Measurements from ENCODE around the gene NLGN1.

The NLGN1 gene

DNA sequence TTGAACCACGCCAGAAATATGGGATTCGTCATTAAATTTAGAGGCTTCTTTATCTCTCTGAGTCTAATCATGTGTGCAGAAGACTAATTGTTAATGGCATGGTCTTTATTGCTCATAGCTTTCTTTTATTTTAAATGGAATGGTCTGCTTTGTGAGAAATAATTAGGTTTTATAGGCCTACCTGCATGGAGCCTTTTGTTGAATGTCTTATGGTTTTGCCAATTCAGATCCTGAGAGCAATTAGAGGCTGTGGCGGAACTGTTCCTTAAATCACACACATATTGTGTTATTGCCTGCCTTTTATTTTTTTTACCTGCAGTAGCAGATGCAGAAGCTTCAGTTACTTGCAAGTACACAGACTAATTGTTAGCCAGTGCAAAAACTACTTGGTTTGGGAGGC lies 306.2 kb downstream of the NLGN1 start:
- Mint-ChIP-seq H3K36me3 (ENCODE audit: low read depth) (no peaks in the 10 kb centered on the region), H3K27me3 (ENCODE audit: low read depth) (no peaks in the 10 kb centered on the region), H3K27ac (no peak overlapping the region), H3K9me3 (no peaks in the 10 kb centered on the region), H3K4me3 (no peak overlapping the region), H3K4me1 (ENCODE audit: low read depth) (no peaks in the 10 kb centered on the region)
- DNase-seq (ENCODE audit: low spot score), result no peak

DNA sequence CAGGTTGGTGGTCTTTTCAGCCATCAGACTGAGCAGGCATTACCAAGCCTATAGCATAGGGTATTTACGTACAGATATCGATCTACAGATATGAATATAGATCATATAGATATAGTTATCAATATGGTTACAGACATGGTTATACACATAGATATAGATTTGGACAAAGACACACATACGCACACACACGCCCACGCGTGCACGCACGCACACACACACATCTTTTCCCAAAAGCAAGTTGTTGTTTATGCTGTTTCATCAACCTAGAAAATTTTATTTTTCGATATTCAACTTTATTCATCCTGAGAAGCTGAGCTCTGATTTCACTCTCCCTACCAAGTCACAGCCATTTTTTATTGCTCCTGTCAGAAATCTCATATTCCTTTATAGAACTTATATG lies 309.1 kb downstream of the NLGN1 start:
- no peaks in the 10 kb centered on the region for H3K36me3 Mint-ChIP-seq (ENCODE audit: low read depth)
- no peaks in the 10 kb centered on the region for H3K27me3 Mint-ChIP-seq (ENCODE audit: low read depth)
- no peak overlapping the region for H3K4me3 Mint-ChIP-seq
- DNase-seq (ENCODE audit: low spot score), result no peak
- no peaks in the 10 kb centered on the region for H3K9me3 Mint-ChIP-seq
- H3K4me1 Mint-ChIP-seq (ENCODE audit: low read depth), result no peaks in the 10 kb centered on the region
- no peak overlapping the region for H3K27ac Mint-ChIP-seq

DNA sequence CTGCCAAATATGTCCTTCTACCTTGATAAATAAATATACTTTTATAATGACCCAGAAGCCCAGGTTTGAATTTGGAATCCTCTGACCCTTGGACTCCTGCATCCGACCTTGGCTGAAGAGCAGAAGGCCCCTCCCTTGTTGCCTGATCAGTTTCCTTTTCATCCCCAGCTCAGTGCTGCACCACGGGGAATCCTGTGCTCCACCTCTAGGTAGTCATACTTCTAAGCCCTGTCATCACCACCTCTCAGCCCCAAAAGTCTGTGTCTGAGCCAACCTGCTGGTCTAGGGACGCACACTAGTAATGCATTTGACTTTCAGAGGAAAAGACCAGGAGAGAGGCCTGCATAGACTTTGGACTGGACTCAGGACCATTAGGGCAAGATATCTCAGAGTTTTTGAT lies 310.6 kb downstream of the NLGN1 start:
- Mint-ChIP-seq H3K4me1 (ENCODE audit: low read depth) (no peaks in the 10 kb centered on the region), H3K36me3 (ENCODE audit: low read depth) (no peaks in the 10 kb centered on the region), H3K27ac (no peak overlapping the region), H3K4me3 (no peak overlapping the region), H3K27me3 (ENCODE audit: low read depth) (no peaks in the 10 kb centered on the region), H3K9me3 (no peaks in the 10 kb centered on the region)
- no peak for DNase-seq (ENCODE audit: low spot score)

DNA sequence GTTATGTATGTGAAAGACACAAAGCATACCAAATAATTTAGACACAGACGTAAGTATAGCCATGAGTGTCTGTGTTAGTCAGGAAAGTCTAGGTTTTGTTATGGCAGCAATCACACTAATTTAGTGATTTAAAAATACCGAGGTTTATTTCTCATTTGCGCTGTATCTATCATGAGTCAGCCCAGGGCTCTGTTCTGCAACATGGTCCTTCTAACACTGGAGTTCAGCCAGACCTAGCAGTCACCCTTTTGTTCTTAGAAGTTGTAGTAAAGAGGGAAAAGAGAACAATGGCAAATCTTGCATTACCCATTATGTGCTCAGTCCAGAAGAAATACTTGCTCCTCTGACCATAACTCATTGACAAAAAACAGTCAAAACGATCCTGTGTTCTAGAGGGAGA lies 311.5 kb downstream of the NLGN1 start:
- Mint-ChIP-seq H3K27me3 (ENCODE audit: low read depth) (no peaks in the 10 kb centered on the region), H3K4me3 (no peak overlapping the region), H3K36me3 (ENCODE audit: low read depth) (no peaks in the 10 kb centered on the region), H3K4me1 (ENCODE audit: low read depth) (no peaks in the 10 kb centered on the region), H3K9me3 (no peaks in the 10 kb centered on the region), H3K27ac (no peak overlapping the region)
- no peak for DNase-seq (ENCODE audit: low spot score)

DNA sequence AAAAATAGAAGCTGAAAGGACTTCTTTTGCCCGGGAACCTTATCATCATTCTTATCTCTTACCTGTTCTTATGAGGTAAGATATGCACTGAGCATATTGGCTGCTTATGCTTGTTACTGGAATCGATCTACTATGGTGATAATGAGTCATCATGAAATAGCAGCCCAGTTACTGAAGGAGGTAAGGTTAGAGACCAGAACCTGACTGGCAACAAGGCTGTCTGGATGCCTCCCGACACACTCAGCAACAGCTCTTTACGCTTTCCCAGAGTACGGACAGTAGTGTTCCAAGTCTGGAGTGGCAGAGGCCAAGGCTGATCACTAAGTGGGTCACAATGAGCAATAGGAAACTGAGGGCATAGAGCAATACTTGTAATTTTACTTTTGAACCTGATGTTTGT lies 314.1 kb downstream of the NLGN1 start:
- Mint-ChIP-seq H3K9me3 (no peaks in the 10 kb centered on the region), H3K4me3 (no peak overlapping the region), H3K4me1 (ENCODE audit: low read depth) (no peaks in the 10 kb centered on the region), H3K27me3 (ENCODE audit: low read depth) (no peaks in the 10 kb centered on the region), H3K27ac (no peak overlapping the region), H3K36me3 (ENCODE audit: low read depth) (no peaks in the 10 kb centered on the region)
- no peak for DNase-seq (ENCODE audit: low spot score)

DNA sequence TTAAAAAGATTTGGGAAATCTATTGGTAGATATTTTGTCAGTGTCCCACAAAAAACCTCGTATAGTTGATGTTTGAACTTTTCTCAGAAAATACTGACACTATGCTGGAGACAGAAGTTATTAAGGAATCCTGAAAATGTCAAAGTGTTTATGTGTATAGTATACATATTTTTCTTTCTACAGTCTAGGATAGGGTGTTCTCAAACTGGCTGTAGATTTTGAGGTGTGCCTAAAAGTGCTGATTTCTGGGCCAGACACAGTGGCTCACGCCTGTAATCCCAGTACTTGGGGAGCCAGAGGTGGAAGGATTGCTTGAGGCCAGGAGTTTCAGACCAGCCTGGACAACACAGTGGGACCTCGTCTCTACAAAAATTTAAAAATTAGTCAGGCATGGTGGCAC lies 322.0 kb downstream of the NLGN1 start:
- Mint-ChIP-seq H3K9me3 (no peaks in the 10 kb centered on the region), H3K27ac (no peak overlapping the region), H3K27me3 (ENCODE audit: low read depth) (no peaks in the 10 kb centered on the region), H3K4me3 (no peak overlapping the region), H3K36me3 (ENCODE audit: low read depth) (no peaks in the 10 kb centered on the region), H3K4me1 (ENCODE audit: low read depth) (no peaks in the 10 kb centered on the region)
- no peak for DNase-seq (ENCODE audit: low spot score)

DNA sequence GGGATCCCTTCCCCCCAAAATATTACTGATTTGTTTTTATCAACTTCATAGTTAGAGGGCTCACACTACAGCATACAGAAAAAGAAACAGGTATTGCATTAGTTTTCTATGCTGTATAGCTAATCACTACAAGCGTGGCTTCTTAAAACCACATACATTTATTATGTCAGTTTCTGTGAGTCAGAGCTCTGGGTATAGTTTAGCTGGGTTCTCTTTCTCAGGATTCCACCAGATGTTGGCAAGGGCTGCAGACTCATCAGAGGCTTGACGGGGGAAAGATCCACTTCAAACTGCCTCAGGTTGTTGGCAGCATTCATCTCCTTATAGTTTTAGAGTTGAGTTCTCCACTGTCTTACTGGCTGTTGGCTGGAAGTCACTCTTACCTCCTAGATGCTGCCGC lies 328.0 kb downstream of the NLGN1 start:
- H3K36me3 Mint-ChIP-seq (ENCODE audit: low read depth), result no peaks in the 10 kb centered on the region
- no peak for DNase-seq (ENCODE audit: low spot score)
- H3K27ac Mint-ChIP-seq, result no peak overlapping the region
- H3K9me3 Mint-ChIP-seq, result no peaks in the 10 kb centered on the region
- no peaks in the 10 kb centered on the region for H3K27me3 Mint-ChIP-seq (ENCODE audit: low read depth)
- no peaks in the 10 kb centered on the region for H3K4me1 Mint-ChIP-seq (ENCODE audit: low read depth)
- no peak overlapping the region for H3K4me3 Mint-ChIP-seq

DNA sequence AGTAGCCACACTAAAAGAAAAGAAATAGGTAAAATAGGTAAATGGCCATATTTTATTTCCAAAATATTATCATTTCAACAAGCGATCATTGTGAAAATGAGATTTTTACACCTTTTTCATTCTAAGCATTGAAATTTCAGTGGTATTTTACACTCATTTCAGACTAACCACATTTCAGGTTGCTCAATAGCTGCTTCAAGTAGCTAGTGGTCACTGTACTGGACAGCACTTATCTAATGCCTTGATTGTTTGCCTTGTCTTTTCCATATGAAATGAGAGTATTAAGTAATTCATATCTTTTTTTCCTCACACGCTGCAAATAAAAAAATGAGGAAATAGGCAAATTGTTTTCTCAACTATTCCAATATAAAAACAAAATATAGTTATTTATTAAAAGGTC lies 332.8 kb downstream of the NLGN1 start:
- no peak for DNase-seq (ENCODE audit: low spot score)
- Mint-ChIP-seq H3K4me3 (no peak overlapping the region), H3K36me3 (ENCODE audit: low read depth) (no peaks in the 10 kb centered on the region), H3K9me3 (no peaks in the 10 kb centered on the region), H3K27ac (no peak overlapping the region), H3K27me3 (ENCODE audit: low read depth) (no peaks in the 10 kb centered on the region), H3K4me1 (ENCODE audit: low read depth) (no peaks in the 10 kb centered on the region)

DNA sequence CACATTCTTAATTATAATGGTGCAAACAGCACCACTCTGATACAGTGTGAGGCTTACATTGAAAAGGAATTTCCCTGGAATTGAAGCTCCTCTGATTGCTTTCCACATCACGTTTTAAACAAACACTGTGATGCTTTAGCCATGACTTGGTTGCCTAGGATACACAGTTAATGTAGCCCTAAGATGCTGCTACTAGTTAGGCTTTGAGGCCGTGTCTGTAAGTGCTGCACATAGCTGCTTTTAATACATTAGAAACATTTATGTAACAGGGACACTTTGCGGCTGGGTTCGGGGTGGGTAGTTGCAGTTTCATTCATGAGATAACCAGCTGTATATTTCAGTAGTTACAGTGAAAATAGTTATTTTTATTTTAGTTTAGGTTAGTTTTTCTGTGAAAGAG lies 334.7 kb downstream of the NLGN1 start:
- Mint-ChIP-seq H3K4me3 (no peak overlapping the region), H3K9me3 (no peaks in the 10 kb centered on the region), H3K36me3 (ENCODE audit: low read depth) (no peaks in the 10 kb centered on the region), H3K4me1 (ENCODE audit: low read depth) (no peaks in the 10 kb centered on the region), H3K27me3 (ENCODE audit: low read depth) (no peaks in the 10 kb centered on the region), H3K27ac (no peak overlapping the region)
- no peak for DNase-seq (ENCODE audit: low spot score)

DNA sequence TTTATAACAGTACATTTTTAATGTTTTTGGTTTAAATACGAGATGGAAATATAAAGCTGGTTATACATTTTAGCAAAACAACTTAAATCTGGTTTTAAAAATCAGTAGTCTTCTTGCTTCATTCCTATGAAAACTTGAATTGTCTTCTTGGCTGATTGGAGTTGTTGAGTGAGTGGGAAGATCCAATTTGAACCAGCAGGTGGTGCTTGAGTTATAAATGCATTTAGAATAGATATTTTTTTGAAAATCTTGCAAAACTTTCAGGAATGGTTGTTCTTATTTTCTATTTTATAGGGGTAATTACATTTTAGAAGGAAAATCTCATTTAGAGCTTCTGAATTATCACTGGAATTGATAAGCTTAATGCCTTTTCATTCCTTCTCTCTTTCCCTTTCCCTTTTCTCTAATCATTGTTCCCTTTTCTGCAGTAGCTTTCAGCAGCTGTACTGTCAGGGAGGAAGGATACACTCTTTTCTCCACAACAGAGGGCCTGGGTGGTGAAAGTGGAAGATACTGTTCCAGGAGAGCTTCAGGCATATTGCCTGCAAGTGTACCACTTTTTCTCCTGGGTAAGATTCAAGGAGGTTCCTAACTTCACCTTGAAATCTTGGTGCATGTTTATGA lies 335.6 kb downstream of the NLGN1 start:
- no peaks in the 10 kb centered on the region for H3K36me3 Mint-ChIP-seq (ENCODE audit: low read depth)
- no peak for DNase-seq (ENCODE audit: low spot score)
- no peaks in the 10 kb centered on the region for H3K27me3 Mint-ChIP-seq (ENCODE audit: low read depth)
- no peak overlapping the region for H3K4me3 Mint-ChIP-seq
- H3K9me3 Mint-ChIP-seq, result no peaks in the 10 kb centered on the region
- no peak overlapping the region for H3K27ac Mint-ChIP-seq
- H3K4me1 Mint-ChIP-seq (ENCODE audit: low read depth), result no peaks in the 10 kb centered on the region

DNA sequence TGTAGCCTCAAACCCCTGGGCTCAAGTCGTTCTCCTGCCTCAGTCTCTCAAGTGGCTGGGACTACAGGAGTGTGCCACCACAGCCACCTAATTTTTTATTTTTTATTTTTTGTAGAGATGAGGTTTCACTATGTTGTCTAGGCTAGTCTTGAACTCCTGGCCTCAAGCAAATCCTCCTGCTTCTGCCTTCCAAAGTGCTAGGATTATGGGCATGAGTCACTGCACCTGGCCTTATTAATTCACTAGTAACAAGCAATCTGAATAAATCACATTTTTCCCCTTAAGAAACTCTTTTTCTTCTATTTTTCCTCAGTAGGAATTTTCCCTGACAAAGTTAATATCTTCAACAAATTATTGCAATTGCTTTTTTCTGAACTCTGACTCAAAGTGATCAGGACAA lies 336.9 kb downstream of the NLGN1 start:
- Mint-ChIP-seq H3K4me1 (ENCODE audit: low read depth) (no peaks in the 10 kb centered on the region), H3K4me3 (no peak overlapping the region), H3K27ac (no peak overlapping the region), H3K36me3 (ENCODE audit: low read depth) (no peaks in the 10 kb centered on the region), H3K27me3 (ENCODE audit: low read depth) (no peaks in the 10 kb centered on the region), H3K9me3 (no peaks in the 10 kb centered on the region)
- no peak for DNase-seq (ENCODE audit: low spot score)

DNA sequence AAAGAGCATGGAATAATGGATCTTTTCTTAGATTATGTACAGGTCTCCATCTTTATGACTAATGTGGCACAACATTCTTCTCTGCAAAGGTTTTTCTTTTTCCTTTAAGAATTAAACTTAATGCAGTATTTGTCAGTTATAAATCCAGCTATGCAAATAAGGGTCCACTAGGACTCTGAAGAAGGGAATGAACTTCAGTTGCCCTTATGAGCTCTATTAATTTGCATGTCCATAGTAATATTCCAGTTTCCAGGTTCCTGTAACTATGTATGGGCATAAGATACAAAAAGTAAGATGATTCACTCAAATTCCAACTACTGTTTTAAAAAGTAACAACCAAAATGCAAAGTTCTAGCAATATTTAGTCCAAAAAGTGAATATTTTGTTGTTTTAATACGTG lies 337.4 kb downstream of the NLGN1 start:
- Mint-ChIP-seq H3K36me3 (ENCODE audit: low read depth) (no peaks in the 10 kb centered on the region), H3K27ac (no peak overlapping the region), H3K9me3 (no peaks in the 10 kb centered on the region), H3K4me3 (no peak overlapping the region), H3K27me3 (ENCODE audit: low read depth) (no peaks in the 10 kb centered on the region), H3K4me1 (ENCODE audit: low read depth) (no peaks in the 10 kb centered on the region)
- DNase-seq (ENCODE audit: low spot score), result no peak

DNA sequence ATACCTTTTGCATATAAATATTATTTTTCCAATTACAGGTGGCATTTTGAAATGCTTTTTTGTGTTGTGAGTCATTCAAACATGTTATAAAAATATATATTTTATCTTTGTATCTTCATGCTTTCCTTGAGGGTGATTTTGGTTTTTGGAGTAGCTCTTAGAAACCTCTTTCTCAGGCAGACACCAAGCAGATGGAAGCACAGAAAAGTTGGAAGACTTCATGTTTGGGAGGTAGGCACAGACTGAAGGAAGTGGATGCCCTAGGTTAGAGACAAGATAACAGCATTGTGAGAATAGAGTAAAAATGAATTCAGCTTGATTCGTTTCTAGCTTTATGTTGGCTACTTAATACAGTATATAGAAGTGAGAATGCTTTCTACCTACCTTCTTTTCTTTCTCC lies 338.3 kb downstream of the NLGN1 start:
- Mint-ChIP-seq H3K27ac (no peak overlapping the region), H3K4me1 (ENCODE audit: low read depth) (no peaks in the 10 kb centered on the region), H3K36me3 (ENCODE audit: low read depth) (no peaks in the 10 kb centered on the region), H3K9me3 (no peaks in the 10 kb centered on the region), H3K27me3 (ENCODE audit: low read depth) (no peaks in the 10 kb centered on the region), H3K4me3 (no peak overlapping the region)
- DNase-seq (ENCODE audit: low spot score), result no peak

DNA sequence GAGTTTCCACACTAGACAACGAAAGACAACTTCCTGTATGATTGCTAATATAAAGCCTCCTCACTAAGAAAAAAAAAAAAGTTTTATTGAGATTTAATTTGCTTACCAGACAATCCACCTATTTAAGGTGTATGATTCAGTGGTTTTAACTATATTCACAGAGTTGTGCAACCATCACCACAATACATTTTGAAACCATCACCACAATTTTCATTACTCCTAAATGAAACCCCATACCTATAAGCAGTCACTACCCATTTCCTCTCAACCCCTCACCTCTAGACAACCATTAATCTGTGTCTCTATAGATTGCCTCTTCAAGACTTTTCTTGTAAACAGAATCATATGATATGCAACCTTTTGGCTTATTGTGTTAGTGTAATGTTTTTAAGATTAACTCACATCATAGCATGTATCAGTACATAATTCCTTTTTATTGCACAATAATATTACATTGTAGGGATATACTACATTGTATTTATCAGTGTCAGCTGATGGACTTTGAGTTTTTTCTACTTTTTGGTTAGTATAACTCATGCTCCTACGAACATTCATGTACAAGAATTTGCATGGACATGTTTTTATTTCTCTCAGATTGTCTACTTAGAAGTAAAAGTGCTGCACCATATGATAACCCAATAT lies 339.7 kb downstream of the NLGN1 start:
- H3K4me1 Mint-ChIP-seq (ENCODE audit: low read depth), result no peaks in the 10 kb centered on the region

DNA sequence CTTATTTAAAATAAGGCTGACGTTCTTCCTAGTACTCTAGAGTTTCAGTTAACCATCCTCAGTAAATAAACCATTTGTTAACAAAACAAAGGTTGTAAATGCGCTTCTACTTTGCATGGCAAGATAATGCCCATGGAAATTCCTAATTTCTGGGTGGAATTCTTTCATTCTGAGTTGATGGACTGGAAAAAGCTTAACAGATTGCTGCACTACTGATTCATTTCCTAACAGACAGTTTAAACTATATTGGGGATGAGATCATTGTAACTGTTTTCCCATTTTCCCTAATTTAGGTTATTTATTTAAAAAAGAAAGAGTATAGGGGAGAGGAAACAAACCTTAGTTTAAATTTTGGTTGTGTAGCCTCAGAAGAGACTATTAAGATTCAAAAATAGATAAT lies 342.2 kb downstream of the NLGN1 start:
- H3K27me3 Mint-ChIP-seq (ENCODE audit: low read depth), result no peaks in the 10 kb centered on the region
- no peaks in the 10 kb centered on the region for H3K36me3 Mint-ChIP-seq (ENCODE audit: low read depth)
- no peaks in the 10 kb centered on the region for H3K4me1 Mint-ChIP-seq (ENCODE audit: low read depth)
- DNase-seq (ENCODE audit: low spot score), result no peak
- H3K9me3 Mint-ChIP-seq, result no peaks in the 10 kb centered on the region
- no peak overlapping the region for H3K27ac Mint-ChIP-seq
- H3K4me3 Mint-ChIP-seq, result no peak overlapping the region

More for the DNA sequence above, 339.7 kb downstream of the NLGN1 start:
- no peaks in the 10 kb centered on the region for H3K9me3 Mint-ChIP-seq
- no peak overlapping the region for H3K4me3 Mint-ChIP-seq
- DNase-seq (ENCODE audit: low spot score), result no peak
- H3K36me3 Mint-ChIP-seq (ENCODE audit: low read depth), result no peaks in the 10 kb centered on the region
- no peaks in the 10 kb centered on the region for H3K27me3 Mint-ChIP-seq (ENCODE audit: low read depth)
- H3K27ac Mint-ChIP-seq, result no peak overlapping the region

Data from T-helper 2 cell treated with Interferon-gamma antibody and Interleukin-4, amounts not matched to agents 5 μg/mL and 100 μg/mL, for 36 hours (primary cell).